GM23338 (cell line): Measurements from ENCODE around the gene CDK5RAP2. TPM values are rescaled to one million over a fixed set of nuclear protein-coding genes. Genes with fewer than 3 reads are reported as not detected.
"Not testable (repeated sequence)": the region's sequence is repeated elsewhere in the genome, so short reads cannot be mapped to it uniquely, and the experiment has no call there.

Experiments
- ATAC-seq: fragments of 200-7000 bp; cut with Tn5 transposase; 3 replicates; pipeline ENCODE4 v1.9.1; 2020
- DNase-seq: peaks from one replicate; pipeline ENCODE4 v3.0.0-alpha.2; 2015; ENCODE audit warnings: low spot score
- H2AFZ ChIP-seq: fragments of 200-600 bp; sonication (generic); 2 replicates; pipeline ENCODE4 v1.8.0; 2016; ENCODE audit warnings: antibody characterized with exemption, mild to moderate bottlenecking, moderate library complexity
- H3F3A ChIP-seq: fragments of 200-600 bp; sonication (generic); replicated peaks from 2 replicates; pipeline ENCODE4 v1.8.0; 2017; ENCODE audit warnings: antibody characterized with exemption, mixed run types, low read depth
- H3K27ac ChIP-seq: fragments of 200-600 bp; sonication (generic); 2 replicates; pipeline ENCODE4 v1.6.1; 2016; ENCODE audit warnings: low read depth
- H3K27me3 ChIP-seq: fragments of 200-600 bp; sonication (generic); 2 replicates; pipeline ENCODE4 v1.8.0; 2016; ENCODE audit warnings: mild to moderate bottlenecking, mixed run types, moderate library complexity; ENCODE audit not compliant: insufficient read depth
- H3K36me3 ChIP-seq: fragments of 200-600 bp; sonication (generic); 2 replicates; pipeline ENCODE4 v1.8.0; 2016; ENCODE audit warnings: mild to moderate bottlenecking; ENCODE audit not compliant: insufficient read depth
- H3K4me1 ChIP-seq: fragments of 200-600 bp; sonication (generic); 2 replicates; pipeline ENCODE4 v1.8.0; 2016; ENCODE audit warnings: mild to moderate bottlenecking, moderate library complexity; ENCODE audit not compliant: insufficient read depth
- H3K4me2 ChIP-seq: fragments of 200-600 bp; sonication (generic); 2 replicates; pipeline ENCODE4 v1.7.1; 2017; ENCODE audit warnings: mixed run types
- H3K4me3 ChIP-seq: fragments of 200-600 bp; sonication (generic); 2 replicates; pipeline ENCODE4 v1.6.1; 2016; ENCODE audit warnings: mixed run types
- H3K79me2 ChIP-seq: fragments of 200-600 bp; sonication (generic); replicated peaks from 2 replicates; pipeline ENCODE4 v1.8.0; 2017; ENCODE audit warnings: mild to moderate bottlenecking; ENCODE audit not compliant: insufficient read depth
- H3K9me2 ChIP-seq: fragments of 200-600 bp; sonication (generic); 2 replicates; pipeline ENCODE4 v1.8.0; 2017; ENCODE audit not compliant: insufficient read depth
- H4K20me1 ChIP-seq: fragments of 200-600 bp; sonication (generic); replicated peaks from 2 replicates; pipeline ENCODE4 v1.8.0; 2017; ENCODE audit warnings: mild to moderate bottlenecking; ENCODE audit not compliant: insufficient read depth
- H3K27ac Mint-ChIP-seq: 2 replicates; pipeline ENCODE4 v1.8.0; 2020; ENCODE audit warnings: inconsistent platforms, mild to moderate bottlenecking, moderate library complexity, mixed read lengths
- H3K27me3 Mint-ChIP-seq: 3 replicates; pipeline ENCODE4 v1.8.0; 2022; ENCODE audit warnings: low read depth, mild to moderate bottlenecking, moderate library complexity, mixed read lengths, inconsistent platforms; ENCODE audit not compliant: insufficient read depth, poor library complexity
- H3K36me3 Mint-ChIP-seq: 3 replicates; pipeline ENCODE4 v1.8.0; 2021; ENCODE audit warnings: low read depth, mild to moderate bottlenecking, inconsistent platforms, moderate library complexity, mixed read lengths
- H3K4me1 Mint-ChIP-seq: 3 replicates; pipeline ENCODE4 v1.8.0; 2020; ENCODE audit warnings: mild to moderate bottlenecking, inconsistent platforms, mixed read lengths
- H3K4me3 Mint-ChIP-seq: 3 replicates; pipeline ENCODE4 v1.8.0; 2021; ENCODE audit warnings: moderate library complexity, mild to moderate bottlenecking, inconsistent platforms, mixed read lengths
- H3K9me3 Mint-ChIP-seq: 3 replicates; pipeline ENCODE4 v1.8.0; 2020; ENCODE audit warnings: moderate library complexity, mild to moderate bottlenecking, inconsistent platforms, mixed read lengths
- CREB1 ChIP-seq: fragments of 250-450 bp; sonication (Bioruptor Pico); IDR thresholded peaks from 2 replicates; pipeline ENCODE4 v1.5.0; 2020; ENCODE audit warnings: low read depth, mild to moderate bottlenecking, moderate library complexity
- EZH2 ChIP-seq: fragments of 200-600 bp; sonication (generic); IDR thresholded peaks from one replicate; pipeline ENCODE4 v1.8.0; 2017; ENCODE audit warnings: antibody characterized with exemption, mild to moderate bottlenecking, low read depth; ENCODE audit not compliant: unreplicated experiment
- JUNB ChIP-seq: IDR thresholded peaks from one replicate; pipeline ENCODE4 v1.6.1; 2016; ENCODE audit warnings: antibody characterized with exemption; ENCODE audit not compliant: unreplicated experiment
- NANOG ChIP-seq: IDR thresholded peaks from 2 replicates; pipeline ENCODE4 v1.6.1; 2016; ENCODE audit warnings: antibody characterized with exemption, borderline replicate concordance
- STAT1 ChIP-seq: IDR thresholded peaks from one replicate; pipeline ENCODE4 v1.6.1; 2016; ENCODE audit warnings: antibody characterized with exemption; ENCODE audit not compliant: unreplicated experiment
- polyA plus RNA-seq: library from polyadenylated mRNA; unstranded; fragments of >200 nt; fragmentation: Nextera tagmentation; extraction: Ambion mirVana; gene quantifications from 2 replicates; pipeline ENCODE4 v1.2.1, GENCODE V29; 2016
- total RNA-seq: library from RNA; depleted of rRNA; stranded (reverse); fragments of >200 nt; shearing (Covaris generic); gene quantifications from 2 replicates; pipeline ENCODE4 v1.2.3, GENCODE V29; 2014
- TF ChIP-seq, protein P1 (sequence below): fragments of 250-450 bp; sonication (Bioruptor Pico); IDR thresholded peaks from 2 replicates; pipeline ENCODE4 v1.5.0; 2020; ENCODE audit warnings: mild to moderate bottlenecking, moderate library complexity
- TF ChIP-seq, protein P2 (sequence below), 2 experiments: fragments of 200-600 bp in 1 of 2; sonication (generic) in 1 of 2; conservative IDR thresholded peaks; 2 replicates each; pipeline versions ENCODE4 v1.5.1 to v1.6.1; 2016 to 2017; ENCODE audit warnings: antibody characterized with exemption in 2 of 2, low read depth in 2 of 2, mild to moderate bottlenecking in 2 of 2, moderate library complexity in 1 of 2
- TF ChIP-seq, protein P3 (sequence below): IDR thresholded peaks from 2 replicates; pipeline ENCODE4 v1.6.1; 2016; ENCODE audit warnings: antibody characterized with exemption

CDK5RAP2 gene
- total and polyA plus RNA-seq, 2 experiments from 2014 or later: 50.7 to 65.7 TPM

DNA sequence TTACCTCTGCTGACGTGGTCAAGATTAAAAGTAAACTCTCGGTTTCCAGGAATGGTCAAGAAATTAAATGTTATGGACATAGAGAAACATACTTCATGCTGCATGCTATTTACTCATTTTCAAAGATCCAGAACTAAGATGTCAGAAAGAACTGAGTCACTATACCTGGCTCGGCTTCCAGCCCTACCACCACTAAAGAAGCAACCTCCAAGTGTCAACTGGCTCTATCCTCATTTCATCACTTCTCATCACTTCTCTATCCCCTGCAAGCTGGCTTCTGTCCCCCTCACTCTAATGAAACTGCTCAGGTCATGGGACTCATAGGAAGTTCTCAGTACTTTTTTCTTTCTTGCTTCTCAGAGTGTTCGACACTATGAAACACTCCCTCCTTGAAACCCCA lies 116.2 kb downstream of the CDK5RAP2 start (continued):
- TF ChIP-seq, protein P1, sequence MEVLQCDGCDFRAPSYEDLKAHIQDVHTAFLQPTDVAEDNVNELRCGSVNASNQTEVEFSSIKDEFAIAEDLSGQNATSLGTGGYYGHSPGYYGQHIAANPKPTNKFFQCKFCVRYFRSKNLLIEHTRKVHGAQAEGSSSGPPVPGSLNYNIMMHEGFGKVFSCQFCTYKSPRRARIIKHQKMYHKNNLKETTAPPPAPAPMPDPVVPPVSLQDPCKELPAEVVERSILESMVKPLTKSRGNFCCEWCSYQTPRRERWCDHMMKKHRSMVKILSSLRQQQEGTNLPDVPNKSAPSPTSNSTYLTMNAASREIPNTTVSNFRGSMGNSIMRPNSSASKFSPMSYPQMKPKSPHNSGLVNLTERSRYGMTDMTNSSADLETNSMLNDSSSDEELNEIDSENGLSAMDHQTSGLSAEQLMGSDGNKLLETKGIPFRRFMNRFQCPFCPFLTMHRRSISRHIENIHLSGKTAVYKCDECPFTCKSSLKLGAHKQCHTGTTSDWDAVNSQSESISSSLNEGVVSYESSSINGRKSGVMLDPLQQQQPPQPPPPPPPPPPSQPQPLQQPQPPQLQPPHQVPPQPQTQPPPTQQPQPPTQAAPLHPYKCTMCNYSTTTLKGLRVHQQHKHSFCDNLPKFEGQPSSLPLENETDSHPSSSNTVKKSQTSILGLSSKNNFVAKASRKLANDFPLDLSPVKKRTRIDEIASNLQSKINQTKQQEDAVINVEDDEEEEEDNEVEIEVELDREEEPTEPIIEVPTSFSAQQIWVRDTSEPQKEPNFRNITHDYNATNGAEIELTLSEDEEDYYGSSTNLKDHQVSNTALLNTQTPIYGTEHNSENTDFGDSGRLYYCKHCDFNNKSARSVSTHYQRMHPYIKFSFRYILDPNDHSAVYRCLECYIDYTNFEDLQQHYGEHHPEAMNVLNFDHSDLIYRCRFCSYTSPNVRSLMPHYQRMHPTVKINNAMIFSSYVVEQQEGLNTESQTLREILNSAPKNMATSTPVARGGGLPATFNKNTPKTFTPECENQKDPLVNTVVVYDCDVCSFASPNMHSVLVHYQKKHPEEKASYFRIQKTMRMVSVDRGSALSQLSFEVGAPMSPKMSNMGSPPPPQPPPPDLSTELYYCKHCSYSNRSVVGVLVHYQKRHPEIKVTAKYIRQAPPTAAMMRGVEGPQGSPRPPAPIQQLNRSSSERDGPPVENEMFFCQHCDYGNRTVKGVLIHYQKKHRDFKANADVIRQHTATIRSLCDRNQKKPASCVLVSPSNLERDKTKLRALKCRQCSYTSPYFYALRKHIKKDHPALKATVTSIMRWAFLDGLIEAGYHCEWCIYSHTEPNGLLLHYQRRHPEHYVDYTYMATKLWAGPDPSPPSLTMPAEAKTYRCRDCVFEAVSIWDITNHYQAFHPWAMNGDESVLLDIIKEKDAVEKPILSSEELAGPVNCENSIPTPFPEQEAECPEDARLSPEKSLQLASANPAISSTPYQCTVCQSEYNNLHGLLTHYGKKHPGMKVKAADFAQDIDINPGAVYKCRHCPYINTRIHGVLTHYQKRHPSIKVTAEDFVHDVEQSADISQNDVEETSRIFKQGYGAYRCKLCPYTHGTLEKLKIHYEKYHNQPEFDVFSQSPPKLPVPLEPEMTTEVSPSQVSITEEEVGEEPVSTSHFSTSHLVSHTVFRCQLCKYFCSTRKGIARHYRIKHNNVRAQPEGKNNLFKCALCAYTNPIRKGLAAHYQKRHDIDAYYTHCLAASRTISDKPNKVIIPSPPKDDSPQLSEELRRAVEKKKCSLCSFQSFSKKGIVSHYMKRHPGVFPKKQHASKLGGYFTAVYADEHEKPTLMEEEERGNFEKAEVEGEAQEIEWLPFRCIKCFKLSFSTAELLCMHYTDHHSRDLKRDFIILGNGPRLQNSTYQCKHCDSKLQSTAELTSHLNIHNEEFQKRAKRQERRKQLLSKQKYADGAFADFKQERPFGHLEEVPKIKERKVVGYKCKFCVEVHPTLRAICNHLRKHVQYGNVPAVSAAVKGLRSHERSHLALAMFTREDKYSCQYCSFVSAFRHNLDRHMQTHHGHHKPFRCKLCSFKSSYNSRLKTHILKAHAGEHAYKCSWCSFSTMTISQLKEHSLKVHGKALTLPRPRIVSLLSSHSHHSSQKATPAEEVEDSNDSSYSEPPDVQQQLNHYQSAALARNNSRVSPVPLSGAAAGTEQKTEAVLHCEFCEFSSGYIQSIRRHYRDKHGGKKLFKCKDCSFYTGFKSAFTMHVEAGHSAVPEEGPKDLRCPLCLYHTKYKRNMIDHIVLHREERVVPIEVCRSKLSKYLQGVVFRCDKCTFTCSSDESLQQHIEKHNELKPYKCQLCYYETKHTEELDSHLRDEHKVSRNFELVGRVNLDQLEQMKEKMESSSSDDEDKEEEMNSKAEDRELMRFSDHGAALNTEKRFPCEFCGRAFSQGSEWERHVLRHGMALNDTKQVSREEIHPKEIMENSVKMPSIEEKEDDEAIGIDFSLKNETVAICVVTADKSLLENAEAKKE (CRISPR knock-in tag): no peak
- TF ChIP-seq CREB1 (CRISPR knock-in tag) (no peak), EZH2 (no peak), NANOG (no peak), STAT1 (no peak), JUNB (no peak)
- TF ChIP-seq, protein P2, sequence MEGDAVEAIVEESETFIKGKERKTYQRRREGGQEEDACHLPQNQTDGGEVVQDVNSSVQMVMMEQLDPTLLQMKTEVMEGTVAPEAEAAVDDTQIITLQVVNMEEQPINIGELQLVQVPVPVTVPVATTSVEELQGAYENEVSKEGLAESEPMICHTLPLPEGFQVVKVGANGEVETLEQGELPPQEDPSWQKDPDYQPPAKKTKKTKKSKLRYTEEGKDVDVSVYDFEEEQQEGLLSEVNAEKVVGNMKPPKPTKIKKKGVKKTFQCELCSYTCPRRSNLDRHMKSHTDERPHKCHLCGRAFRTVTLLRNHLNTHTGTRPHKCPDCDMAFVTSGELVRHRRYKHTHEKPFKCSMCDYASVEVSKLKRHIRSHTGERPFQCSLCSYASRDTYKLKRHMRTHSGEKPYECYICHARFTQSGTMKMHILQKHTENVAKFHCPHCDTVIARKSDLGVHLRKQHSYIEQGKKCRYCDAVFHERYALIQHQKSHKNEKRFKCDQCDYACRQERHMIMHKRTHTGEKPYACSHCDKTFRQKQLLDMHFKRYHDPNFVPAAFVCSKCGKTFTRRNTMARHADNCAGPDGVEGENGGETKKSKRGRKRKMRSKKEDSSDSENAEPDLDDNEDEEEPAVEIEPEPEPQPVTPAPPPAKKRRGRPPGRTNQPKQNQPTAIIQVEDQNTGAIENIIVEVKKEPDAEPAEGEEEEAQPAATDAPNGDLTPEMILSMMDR (conservative IDR thresholded peaks at IDR 0.05; ENCODE audit: low read depth in 2 of 2): no peak
- TF ChIP-seq, protein P3, sequence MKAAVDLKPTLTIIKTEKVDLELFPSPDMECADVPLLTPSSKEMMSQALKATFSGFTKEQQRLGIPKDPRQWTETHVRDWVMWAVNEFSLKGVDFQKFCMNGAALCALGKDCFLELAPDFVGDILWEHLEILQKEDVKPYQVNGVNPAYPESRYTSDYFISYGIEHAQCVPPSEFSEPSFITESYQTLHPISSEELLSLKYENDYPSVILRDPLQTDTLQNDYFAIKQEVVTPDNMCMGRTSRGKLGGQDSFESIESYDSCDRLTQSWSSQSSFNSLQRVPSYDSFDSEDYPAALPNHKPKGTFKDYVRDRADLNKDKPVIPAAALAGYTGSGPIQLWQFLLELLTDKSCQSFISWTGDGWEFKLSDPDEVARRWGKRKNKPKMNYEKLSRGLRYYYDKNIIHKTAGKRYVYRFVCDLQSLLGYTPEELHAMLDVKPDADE: no peak

DNA sequence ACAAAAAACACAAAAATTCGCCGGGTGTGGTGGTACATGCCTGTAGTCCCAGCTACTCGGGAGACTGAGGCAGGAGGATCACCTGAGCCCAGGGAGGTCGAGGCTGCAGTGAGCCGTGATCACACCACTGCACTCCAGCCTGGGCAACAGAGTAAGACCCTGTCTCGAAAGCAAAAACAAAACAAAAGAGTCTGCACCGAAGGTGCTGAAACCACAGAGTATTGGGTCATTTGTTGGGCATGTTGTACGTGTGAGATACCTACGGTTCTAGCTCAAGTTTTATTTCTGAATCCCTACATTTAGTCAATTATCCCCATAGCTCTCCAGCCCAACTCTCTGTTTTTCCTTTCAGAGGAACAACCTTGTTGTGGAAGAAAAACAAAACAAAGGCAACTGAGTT lies 118.3 kb downstream of the CDK5RAP2 start:
- H3K27me3 Mint-ChIP-seq, H3K4me1 ChIP-seq, H3F3A ChIP-seq, H3K79me2 ChIP-seq, H3K4me2 ChIP-seq, H4K20me1 ChIP-seq, H3K36me3 ChIP-seq, H3K27ac Mint-ChIP-seq, H3K4me3 Mint-ChIP-seq, H3K4me1 Mint-ChIP-seq, H3K27me3 ChIP-seq, H3K27ac ChIP-seq, H3K4me3 ChIP-seq, DNase-seq, H2AFZ ChIP-seq, H3K9me3 Mint-ChIP-seq, ATAC-seq, H3K9me2 ChIP-seq: not testable (repeated sequence)
- H3K36me3 Mint-ChIP-seq: peaks cover 23% of the 10 kb centered on the region; the same call in 2 of the 3 replicates
